ENCODE data around the gene METTL21C. TPM values are rescaled to one million over a fixed set of nuclear protein-coding genes. Genes with fewer than 3 reads are reported as not detected.

Gene METTL21C
- total RNA-seq, 2 donors from 2014 or later = not detected

- Histone ChIP-seq H3K4me1 (ENCODE audit: control insufficient read depth, insufficient read depth, low read length) (peaks cover 16% of the 10 kb centered on the region), H3K4me3 (ENCODE audit: low read length) (no peak overlapping the region), H3K27ac (ENCODE audit: low read depth, low read length) (no peak overlapping the region), H3K9ac (ENCODE audit: extremely low read depth, low read length, poor library complexity, severe bottlenecking) (no peak overlapping the region), H3K36me3 (ENCODE audit: control insufficient read depth, insufficient read depth, low read length) (no peaks in the 10 kb centered on the region), H3K9me3 (ENCODE audit: control insufficient read depth, low read length) (no peaks in the 10 kb centered on the region), H3K27me3 (ENCODE audit: control insufficient read depth, insufficient read depth, low read length, poor library complexity, severe bottlenecking) (no peaks in the 10 kb centered on the region)
- H3K9me3 Mint-ChIP-seq = no peaks in the 10 kb centered on the region
- WGBS, 2 experiments (ENCODE audit: insufficient coverage in 1 of 2, insufficient read length in 1 of 2) = 86 to 95% methylated on average over 3 to 4 of the region's 4 CpGs
- no peak overlapping the region for H3K4me3 Mint-ChIP-seq
- TF ChIP-seq CTCF (conservative IDR thresholded peaks at IDR 0.05) = no peak
- H3K36me3 Mint-ChIP-seq (ENCODE audit: low read depth) = no peaks in the 10 kb centered on the region
- no peak overlapping the region for H3K27ac Mint-ChIP-seq
- no peak for DNase-seq
- H3K4me1 Mint-ChIP-seq = peaks cover 20% of the 10 kb centered on the region
- H3K27me3 Mint-ChIP-seq (ENCODE audit: insufficient read depth) = no peaks in the 10 kb centered on the region
Observed at GRCh38 chr13:102690883-102691282, 4.0 kb downstream of the METTL21C start.

GRCh38 chr13:102688306-102688973 lies 6.4 kb downstream of the METTL21C start:
- Histone ChIP-seq H3K36me3 (ENCODE audit: control insufficient read depth, insufficient read depth, low read length) (no peaks in the 10 kb centered on the region), H3K4me3 (ENCODE audit: low read length) (no peak overlapping the region), H3K9ac (ENCODE audit: extremely low read depth, low read length, poor library complexity, severe bottlenecking) (no peak overlapping the region), H3K9me3 (ENCODE audit: control insufficient read depth, low read length) (no peaks in the 10 kb centered on the region), H3K4me1 (ENCODE audit: control insufficient read depth, insufficient read depth, low read length) (peaks cover 16% of the 10 kb centered on the region), H3K27me3 (ENCODE audit: control insufficient read depth, insufficient read depth, low read length, poor library complexity, severe bottlenecking) (no peaks in the 10 kb centered on the region), H3K27ac (ENCODE audit: low read depth, low read length) (no peak overlapping the region)
- no peak for TF ChIP-seq CTCF (conservative IDR thresholded peaks at IDR 0.05)
- Mint-ChIP-seq H3K36me3 (ENCODE audit: low read depth) (no peaks in the 10 kb centered on the region), H3K27me3 (ENCODE audit: insufficient read depth) (no peaks in the 10 kb centered on the region), H3K27ac (peak overlapping the region; percentile 82), H3K9me3 (no peaks in the 10 kb centered on the region), H3K4me1 (peaks cover 22% of the 10 kb centered on the region), H3K4me3 (no peak overlapping the region)
- peak; percentile 73 for DNase-seq
- WGBS, 2 experiments (ENCODE audit: insufficient coverage in 1 of 2, insufficient read length in 1 of 2) = 77 to 86% methylated on average over 6 to 13 of the region's 13 CpGs

DNA sequence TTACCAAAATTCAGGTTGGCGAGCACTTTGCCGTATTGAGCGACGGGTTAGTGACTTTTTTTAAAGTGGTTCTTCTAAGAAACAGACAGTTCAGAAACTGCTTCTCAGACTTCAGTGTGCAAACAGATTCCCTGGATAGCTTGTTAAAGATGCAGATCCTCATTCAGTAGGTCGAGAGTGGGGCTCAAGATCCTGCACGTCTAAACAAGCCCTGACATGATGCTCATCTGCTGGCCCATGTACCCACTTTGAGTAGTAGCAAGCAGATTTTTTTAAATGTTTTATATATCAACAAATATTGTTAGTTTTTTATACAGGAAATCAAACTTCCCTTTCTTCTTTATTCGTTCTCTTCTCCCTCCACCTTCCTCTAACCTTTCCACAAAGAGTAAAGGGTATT lies 7.3 kb downstream of the METTL21C start:
- Mint-ChIP-seq H3K27me3 (ENCODE audit: insufficient read depth) (no peaks in the 10 kb centered on the region), H3K4me1 (peaks cover 22% of the 10 kb centered on the region), H3K9me3 (no peaks in the 10 kb centered on the region), H3K4me3 (no peak overlapping the region), H3K36me3 (ENCODE audit: low read depth) (no peaks in the 10 kb centered on the region), H3K27ac (no peak overlapping the region)
- Histone ChIP-seq H3K27ac (ENCODE audit: low read depth, low read length) (no peak overlapping the region), H3K4me1 (ENCODE audit: control insufficient read depth, insufficient read depth, low read length) (peaks cover 16% of the 10 kb centered on the region), H3K9me3 (ENCODE audit: control insufficient read depth, low read length) (no peaks in the 10 kb centered on the region), H3K36me3 (ENCODE audit: control insufficient read depth, insufficient read depth, low read length) (no peaks in the 10 kb centered on the region), H3K9ac (ENCODE audit: extremely low read depth, low read length, poor library complexity, severe bottlenecking) (no peak overlapping the region), H3K4me3 (ENCODE audit: low read length) (no peak overlapping the region), H3K27me3 (ENCODE audit: control insufficient read depth, insufficient read depth, low read length, poor library complexity, severe bottlenecking) (no peaks in the 10 kb centered on the region)
- TF ChIP-seq CTCF (conservative IDR thresholded peaks at IDR 0.05) = no peak
- WGBS, 2 experiments (ENCODE audit: insufficient coverage in 1 of 2, insufficient read length in 1 of 2) = 94 to 98% methylated on average over 5 to 6 of the region's 7 CpGs
- no peak for DNase-seq

All from endodermal cell (in vitro differentiated cells).